HG02642 (cell line): Measurements from ENCODE around the gene PDILT.

Experiments
- ATAC-seq: cut with Tn5 transposase; IDR thresholded peaks from one replicate; pipeline ENCODE4 v1.9.1; 2021; ENCODE audit warnings: mild to moderate bottlenecking; ENCODE audit not compliant: unreplicated experiment, poor library complexity

Gene PDILT

DNA sequence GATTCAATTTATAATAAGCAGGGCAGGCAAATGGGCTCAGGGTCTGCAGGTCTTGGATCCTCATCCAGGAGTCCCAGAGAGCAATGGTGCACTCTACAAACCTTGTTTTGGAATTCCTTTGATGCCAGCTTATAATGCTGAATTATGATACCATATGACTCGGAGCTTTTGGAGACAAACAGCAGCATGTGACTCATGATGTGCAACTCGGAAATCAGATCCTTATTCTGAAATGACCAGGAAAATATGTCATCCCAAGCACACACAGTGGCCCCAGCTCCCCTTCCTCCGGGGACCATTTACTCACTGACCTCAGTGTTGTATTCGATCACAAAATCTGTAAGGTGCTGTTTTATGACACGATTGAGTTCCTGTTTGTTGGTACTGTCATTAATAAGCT is 31.8 kb downstream of the PDILT start:
- ATAC-seq, result no peak

GRCh38 chr16:20369452-20370054 is 35.0 kb downstream of the PDILT start:
- ATAC-seq, result no peak

DNA sequence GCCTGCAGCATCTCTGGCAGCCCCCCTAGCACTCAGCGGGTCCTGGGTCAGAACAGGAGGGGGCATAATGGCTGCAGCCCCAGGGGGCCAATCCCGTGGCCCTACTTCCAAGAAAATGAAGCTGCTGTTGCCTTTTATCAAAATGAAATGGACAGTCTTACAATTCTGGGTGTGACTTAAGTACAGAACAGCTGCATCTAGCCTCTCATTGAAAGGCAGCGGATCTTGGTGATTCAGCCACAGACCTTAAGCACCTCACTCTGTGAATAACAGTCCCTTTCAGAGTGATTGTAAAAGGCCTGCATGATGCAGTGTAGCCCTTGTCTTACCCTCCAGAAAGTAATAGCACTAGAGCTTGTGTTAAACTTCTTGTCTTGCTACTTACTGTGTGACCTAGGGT is 40.5 kb downstream of the PDILT start:
- no peak for ATAC-seq

DNA sequence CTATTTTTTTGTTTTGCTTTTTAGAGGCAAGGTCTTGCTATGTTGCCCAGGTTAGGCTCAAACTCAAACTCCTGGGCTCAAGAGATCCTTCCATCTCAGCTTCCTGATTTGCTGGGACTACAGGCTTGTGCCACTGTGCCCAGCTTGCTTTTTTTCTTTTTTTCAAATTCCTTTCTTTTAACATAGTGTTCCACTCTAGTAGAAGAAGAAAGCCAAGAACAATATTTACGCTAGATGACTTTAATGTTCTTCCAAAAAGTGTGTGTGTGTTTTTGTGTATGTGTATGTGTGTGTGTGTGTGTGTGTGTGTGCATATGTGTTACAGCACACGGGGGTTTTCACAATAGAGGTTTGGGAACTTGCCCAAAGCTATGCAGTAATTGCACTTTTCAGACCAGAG is 41.3 kb downstream of the PDILT start:
- no peak for ATAC-seq

DNA sequence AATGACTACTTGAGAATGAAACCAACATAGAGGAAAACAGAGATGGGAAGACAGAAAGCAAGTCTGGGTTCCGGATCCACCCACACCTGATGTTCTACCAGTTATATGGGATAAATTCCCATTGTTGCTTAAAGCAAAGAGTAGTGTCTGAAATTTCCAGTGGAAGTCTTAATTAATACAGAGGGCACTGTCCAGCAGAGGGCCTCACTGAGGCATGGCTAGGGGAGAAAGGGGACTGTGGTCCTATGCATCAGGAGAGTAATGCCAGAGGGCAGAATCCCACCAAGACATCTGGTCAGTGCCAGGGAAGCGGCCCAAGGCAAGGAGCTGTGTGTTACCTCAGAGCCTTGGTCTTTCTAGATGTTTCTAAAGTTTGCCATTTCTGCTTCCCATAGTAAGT is 44.5 kb downstream of the PDILT start:
- ATAC-seq, result no peak

DNA sequence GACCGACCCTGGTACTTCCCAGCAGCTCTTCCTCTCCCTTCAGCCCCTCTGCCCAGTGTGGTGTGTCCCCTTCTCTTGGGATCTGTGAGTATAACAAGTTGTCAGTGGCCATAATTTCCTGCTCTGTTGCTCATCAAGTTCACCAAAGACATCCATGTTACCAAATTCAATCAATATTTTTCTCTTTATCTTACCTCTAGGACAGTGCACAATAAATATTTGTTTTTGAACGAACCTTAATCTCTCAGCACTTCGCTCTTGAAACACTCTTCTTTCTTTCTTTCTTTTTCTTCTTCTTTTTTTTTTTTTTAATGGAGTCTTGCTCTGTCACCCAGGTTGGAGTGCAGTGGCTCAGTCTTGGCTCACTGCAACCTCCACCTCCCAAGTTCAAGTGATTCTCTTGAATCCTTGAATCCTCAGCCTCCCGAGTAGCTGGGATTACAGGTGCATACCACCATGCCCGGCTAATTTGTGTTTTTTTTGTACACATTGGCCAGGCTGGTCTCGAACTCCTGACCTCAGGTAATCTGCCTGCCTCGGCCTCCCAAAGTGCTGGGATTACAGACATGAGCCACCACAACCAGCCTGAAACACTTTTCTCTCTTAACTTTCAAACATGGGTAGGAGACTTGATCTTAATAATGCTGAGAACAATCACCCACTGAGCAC is 49.3 kb downstream of the PDILT start:
- no peak for ATAC-seq

- no peak for ATAC-seq
Observed at GRCh38 chr16:20353379-20353778, 51.2 kb downstream of the PDILT start.

DNA sequence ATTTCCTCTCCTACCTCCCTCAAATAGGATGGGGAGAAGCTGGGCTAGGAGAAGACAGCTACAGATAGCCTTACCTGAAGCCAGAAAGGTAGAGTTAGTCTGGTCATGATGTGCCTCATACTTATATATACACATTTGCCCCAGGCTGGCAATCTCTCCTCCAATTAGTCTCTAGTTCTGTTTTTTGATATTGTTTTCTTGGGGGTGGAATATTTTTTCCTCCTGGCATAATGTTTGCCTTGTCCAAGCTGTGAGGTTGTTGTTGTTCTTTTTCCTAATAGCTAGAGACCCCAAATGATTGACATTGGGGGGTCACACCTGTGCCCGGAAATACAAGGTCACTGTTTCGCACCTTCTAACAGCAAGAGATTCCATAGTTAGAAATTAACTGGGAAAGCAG is 51.9 kb downstream of the PDILT start, which contains the start of gene UMOD:
Gene UMOD (minus strand): TSS at position 101 of the 400 bp plus-strand sequence. CDS start 1,978 bp downstream, outside the sequence.
- ATAC-seq, result no peak

GRCh38 chr16:20349615-20350014 is 54.9 kb downstream of the PDILT start:
- ATAC-seq, result no peak

DNA sequence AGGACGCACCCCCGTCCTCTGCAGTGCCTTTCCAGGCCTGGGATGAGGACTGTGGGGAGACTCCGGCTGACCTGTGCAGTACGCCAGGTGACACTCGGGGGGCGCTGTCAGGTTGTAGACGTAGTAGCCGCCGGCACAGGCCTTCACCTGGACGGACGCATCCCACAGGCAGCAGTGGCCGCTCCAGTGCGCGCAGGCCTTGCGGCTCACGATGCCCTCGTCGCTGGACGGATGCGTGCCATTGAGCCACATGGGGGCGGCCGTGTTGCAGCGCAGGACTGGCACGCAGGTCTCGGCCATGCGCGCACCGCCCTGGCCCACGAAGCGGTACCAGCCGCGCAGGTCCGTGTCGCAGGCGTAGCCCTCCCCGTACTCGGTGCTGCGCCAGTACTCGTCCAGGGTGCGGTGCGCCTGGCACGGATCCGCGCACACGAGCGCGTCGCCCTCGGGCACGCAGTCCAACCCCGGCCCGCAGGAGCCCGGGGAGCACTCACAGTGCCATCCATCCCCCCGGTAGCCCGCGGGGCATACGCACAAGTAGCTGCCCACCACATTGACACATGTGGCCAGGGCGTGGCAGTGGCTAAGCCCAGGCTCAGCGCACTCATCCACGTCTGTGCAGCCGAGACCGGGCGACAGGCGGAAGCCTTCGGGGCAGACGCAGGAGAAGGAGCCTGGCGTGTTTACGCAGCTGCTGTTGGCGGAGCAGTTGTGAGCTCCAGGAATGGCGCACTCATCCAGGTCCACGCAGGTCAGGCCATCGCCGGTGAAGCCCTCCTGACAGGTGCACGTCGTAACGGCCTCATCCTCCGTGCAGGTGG is 56.0 kb downstream of the PDILT start:
- no peak for ATAC-seq

DNA sequence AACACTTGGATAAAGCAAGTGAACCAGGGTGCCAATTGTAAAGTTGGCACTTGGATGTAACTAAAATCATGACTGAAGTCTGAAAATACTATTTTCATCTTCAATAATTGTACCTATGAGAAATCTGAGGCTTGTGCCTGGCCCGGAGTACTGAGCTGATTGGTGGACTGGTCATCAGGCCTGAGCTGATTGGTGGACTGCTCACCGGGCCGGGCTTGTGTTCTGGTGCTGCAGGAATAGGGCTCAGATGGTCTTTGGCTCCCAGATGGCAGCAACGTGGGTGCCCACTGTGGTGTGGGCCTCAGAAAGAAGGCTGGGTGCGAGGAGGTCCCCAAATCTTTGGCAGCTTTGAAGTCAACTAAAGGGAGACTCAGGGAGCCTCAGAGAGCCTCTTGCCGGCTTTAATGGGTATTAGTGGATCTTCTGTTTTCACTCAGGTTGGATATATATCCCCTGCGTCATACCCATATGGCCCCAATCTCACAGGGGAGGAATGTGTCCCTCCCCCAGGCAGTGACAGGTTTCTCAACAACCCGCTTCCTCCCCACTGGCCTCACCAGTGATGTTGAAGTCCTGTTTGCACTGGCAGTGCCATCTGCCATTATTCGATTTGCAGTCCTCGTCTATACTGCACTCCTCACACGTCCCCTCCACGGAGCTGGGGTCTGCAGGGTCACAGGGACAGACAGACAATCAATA is 56.7 kb downstream of the PDILT start:
- ATAC-seq, result no peak

- ATAC-seq, result no peak
Observed at GRCh38 chr16:20344611-20345010, 59.9 kb downstream of the PDILT start.

DNA sequence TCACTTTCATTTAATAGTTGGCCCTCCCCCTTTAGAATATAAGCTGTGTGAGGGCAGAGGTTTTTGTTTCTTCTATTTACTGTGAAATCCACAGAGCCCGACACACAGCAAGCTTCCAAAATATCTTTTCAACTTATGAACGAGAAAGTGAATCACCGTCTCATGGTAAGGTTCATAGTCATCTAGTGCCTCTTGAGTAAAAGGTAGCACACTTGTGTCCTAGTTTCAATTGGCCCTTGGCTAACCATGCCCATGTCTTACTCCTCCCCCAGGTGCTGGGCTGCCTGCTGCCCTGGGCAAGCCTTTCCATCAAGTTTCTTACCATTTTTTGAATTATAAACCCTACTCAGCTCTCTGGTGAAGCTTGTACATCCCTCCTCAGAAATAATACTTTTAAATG is 64.8 kb downstream of the PDILT start:
- ATAC-seq, result no peak

DNA sequence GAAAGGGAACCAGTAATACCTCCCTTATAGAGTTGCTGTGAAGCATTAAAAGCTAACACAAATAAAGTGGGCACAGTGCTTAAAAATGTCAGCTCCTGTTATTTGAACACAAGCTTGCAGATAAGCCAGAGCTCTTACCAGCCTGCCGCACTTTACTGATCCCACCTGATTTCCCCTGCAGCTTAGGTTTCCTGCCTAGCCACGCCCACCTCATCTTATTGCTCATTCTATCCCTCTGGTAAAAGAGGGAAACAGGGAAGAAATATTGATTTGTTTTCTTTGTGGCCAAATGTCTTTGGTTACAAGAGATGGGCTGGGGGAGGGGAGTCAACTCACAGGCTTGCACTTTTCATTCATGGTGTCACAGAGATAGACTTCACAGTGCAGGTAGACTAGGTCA is 67.6 kb downstream of the PDILT start:
- no peak for ATAC-seq

- ATAC-seq, result no peak
Observed at GRCh38 chr16:20334396-20334795, 70.1 kb downstream of the PDILT start.

GRCh38 chr16:20333120-20333519 is 71.4 kb downstream of the PDILT start:
- no peak for ATAC-seq

GRCh38 chr16:20332411-20332810 is 72.1 kb downstream of the PDILT start:
- ATAC-seq, result no peak

GRCh38 chr16:20331635-20332034 is 72.9 kb downstream of the PDILT start:
- ATAC-seq, result no peak

- ATAC-seq, result no peak
Observed at GRCh38 chr16:20329392-20330138, 75.0 kb downstream of the PDILT start.

DNA sequence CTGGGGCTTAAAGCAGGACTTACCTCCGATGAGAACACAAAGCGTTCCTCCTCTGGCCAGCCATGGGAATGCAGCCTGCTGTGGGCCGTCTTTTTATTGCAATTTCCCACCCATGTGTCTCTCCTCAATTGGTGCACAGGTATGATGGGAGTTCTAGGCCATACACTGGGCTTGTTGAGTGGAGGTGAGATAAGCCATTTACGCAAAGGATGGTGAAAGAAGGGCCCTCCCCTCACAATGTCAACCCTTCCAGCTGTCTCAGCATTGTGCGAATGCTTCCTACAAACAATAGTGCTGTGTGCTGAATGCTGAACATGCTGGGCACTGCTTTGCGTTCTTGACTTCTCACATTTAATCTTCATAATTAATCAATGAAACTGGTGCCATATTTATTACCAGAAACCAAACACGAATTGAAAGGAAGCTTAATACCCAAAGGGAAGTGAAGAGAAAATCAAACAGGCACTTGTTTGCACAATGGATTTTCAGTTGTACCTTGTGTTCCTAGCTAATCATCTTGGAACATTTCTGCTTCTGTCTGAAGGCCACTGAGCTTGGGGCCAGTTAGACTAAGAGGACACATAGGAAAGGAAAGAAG is 77.0 kb downstream of the PDILT start, which contains the start of gene GP2:
Gene GP2 (minus strand): TSS at position 70 of the 598 bp plus-strand sequence. CDS start 1,082 bp downstream, outside the sequence.
- no peak for ATAC-seq
